Panc1 (cell line): ENCODE data around the gene FCN3. TPM values are rescaled to one million over a fixed set of nuclear protein-coding genes. Genes with fewer than 3 reads are reported as not detected.

Source experiments
- ATAC-seq: fragments of 200-7000 bp; cut with Tn5 transposase; 2 replicates; pipeline ENCODE4 v1.9.1; 2020; ENCODE audit warnings: mild to moderate bottlenecking, moderate library complexity
- BruUV-seq: library from RNA; stranded (reverse); fragments of 400-500 nt; replicated peaks from 2 replicates; lab custom pipeline; 2021; lab: Mats Ljungman, UMichigan
- CTCF ChIA-PET: fragments of 300-600 bp; sonication (Branson Sonifier 250); formaldehyde crosslinking; loops from one replicate; lab custom pipeline; 2022; ENCODE audit warnings: antibody characterized with exemption; lab: Charles Lee
- POLR2A ChIA-PET: fragments of 300-600 bp; sonication (Branson Sonifier 250); formaldehyde crosslinking; loops from one replicate; lab custom pipeline; 2022; ENCODE audit warnings: antibody characterized with exemption; lab: Charles Lee
- DNase-seq: peaks from one replicate; pipeline ENCODE4 v3.0.0-alpha.2; 2010; ENCODE audit warnings: low read depth, low spot score
- H3K27ac ChIP-seq: 2 replicates; pipeline ENCODE4 v1.5.1; 2011; ENCODE audit warnings: mild to moderate bottlenecking, low read length, inconsistent platforms
- H3K27me3 ChIP-seq: fragments of 200-500 bp; sonication (Bioruptor generic); 2 replicates; pipeline ENCODE4 v1.6.0; 2014; ENCODE audit warnings: low read length, inconsistent platforms; ENCODE audit not compliant: control insufficient read depth, insufficient read depth
- H3K36me3 ChIP-seq: fragments of 200-500 bp; sonication (Bioruptor generic); 2 replicates; pipeline ENCODE4 v1.5.1; 2014; ENCODE audit warnings: inconsistent platforms, mild to moderate bottlenecking, low read length, moderate library complexity; ENCODE audit not compliant: control insufficient read depth, insufficient read depth
- H3K4me1 ChIP-seq: 2 replicates; pipeline ENCODE4 v1.5.1; 2011; ENCODE audit warnings: inconsistent platforms, mild to moderate bottlenecking, low read length, moderate library complexity; ENCODE audit not compliant: control insufficient read depth, insufficient read depth
- H3K4me3 ChIP-seq, 2 experiments: 2 replicates each; pipeline ENCODE4 v1.5.1; 2011 to 2012; ENCODE audit warnings: low read depth in 2 of 2, low read length in 2 of 2, mild to moderate bottlenecking in 2 of 2, inconsistent platforms in 1 of 2, moderate library complexity in 1 of 2
- H3K9me3 ChIP-seq: fragments of 200-500 bp; sonication (Bioruptor generic); 2 replicates; pipeline ENCODE4 v1.5.1; 2014; ENCODE audit warnings: low read depth, mild to moderate bottlenecking, inconsistent platforms, low read length, moderate library complexity; ENCODE audit not compliant: control insufficient read depth, insufficient read depth
- POLR2AphosphoS5 ChIP-seq: IDR thresholded peaks from 2 replicates; pipeline ENCODE4 v1.6.1; 2012; ENCODE audit warnings: mild to moderate bottlenecking, low read depth, low read length, moderate library complexity
- SIN3A ChIP-seq: IDR thresholded peaks from 2 replicates; pipeline ENCODE4 v1.6.1; 2012; ENCODE audit warnings: low read depth, mild to moderate bottlenecking, low read length, moderate library complexity, borderline replicate concordance; ENCODE audit not compliant: insufficient read depth
- TCF7L2 ChIP-seq: IDR thresholded peaks from 2 replicates; pipeline ENCODE4 v1.6.1; 2011; ENCODE audit warnings: mild to moderate bottlenecking, low read depth, low read length, inconsistent platforms
- in situ Hi-C: cut with HindIII; loops from 2 replicates; pipeline ENCODE4 v1.10.0; 2016; ENCODE audit warnings: low sequenced_read_pairs, low pct_unique_long_range_greater_than_20kb
- intact Hi-C: fragments of 100-400 bp; cut with micrococcal nuclease; formaldehyde crosslinking; loops from one replicate; pipeline ENCODE4 v1.10.0; 2022; ENCODE audit not compliant: unreplicated experiment
- total RNA-seq: library from RNA; stranded (reverse); gene quantifications from one replicate; pipeline ENCODE4 v1.2.1, GENCODE V29; 2021; ENCODE audit not compliant: unreplicated experiment
- TF ChIP-seq, protein P1 (sequence below), 2 experiments: IDR thresholded peaks; 2 replicates each; pipeline ENCODE4 v1.6.1; 2011 to 2012; ENCODE audit warnings: low read depth in 2 of 2, control low read depth in 1 of 2, low read length in 1 of 2, mild to moderate bottlenecking in 1 of 2, moderate library complexity in 1 of 2; ENCODE audit not compliant: insufficient read depth in 1 of 2
- TF ChIP-seq, protein P2 (sequence below): fragments of 450-650 bp; IDR thresholded peaks from 2 replicates; pipeline ENCODE4 v1.5.1; 2017; ENCODE audit warnings: mild to moderate bottlenecking

FCN3 gene
- total RNA-seq, 1 experiment from 2014 or later: not detected

DNA sequence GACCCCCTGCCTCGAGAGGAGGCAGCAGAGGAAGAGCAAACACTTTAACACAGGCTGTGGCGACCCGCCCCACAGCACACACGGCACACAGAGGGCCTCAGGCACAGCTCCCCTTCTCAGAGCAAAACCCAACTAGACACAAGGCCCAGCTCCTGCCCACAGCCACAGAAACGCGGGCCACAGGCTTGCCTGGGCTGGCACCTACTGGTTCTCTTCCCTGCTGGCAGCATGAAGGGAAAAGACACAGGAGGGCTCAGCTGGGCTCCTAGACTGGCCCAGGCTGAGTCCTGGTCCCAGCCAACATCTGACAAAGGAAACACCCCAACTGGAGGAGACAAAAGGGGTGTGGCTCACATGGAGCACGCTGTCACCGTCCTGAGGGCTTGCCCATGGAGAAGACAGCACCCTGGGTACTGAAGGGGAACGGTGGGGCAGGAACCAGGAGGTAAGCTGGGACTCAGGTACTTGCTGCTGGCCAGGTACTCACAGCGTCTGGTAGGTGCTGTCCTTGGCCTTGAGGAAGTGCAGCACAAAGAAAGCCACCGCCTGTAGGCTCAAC lies 5.0 kb upstream of the FCN3 start:
- POLR2A ChIA-PET: no interaction called here
- intact Hi-C loops: no loop called here

DNA sequence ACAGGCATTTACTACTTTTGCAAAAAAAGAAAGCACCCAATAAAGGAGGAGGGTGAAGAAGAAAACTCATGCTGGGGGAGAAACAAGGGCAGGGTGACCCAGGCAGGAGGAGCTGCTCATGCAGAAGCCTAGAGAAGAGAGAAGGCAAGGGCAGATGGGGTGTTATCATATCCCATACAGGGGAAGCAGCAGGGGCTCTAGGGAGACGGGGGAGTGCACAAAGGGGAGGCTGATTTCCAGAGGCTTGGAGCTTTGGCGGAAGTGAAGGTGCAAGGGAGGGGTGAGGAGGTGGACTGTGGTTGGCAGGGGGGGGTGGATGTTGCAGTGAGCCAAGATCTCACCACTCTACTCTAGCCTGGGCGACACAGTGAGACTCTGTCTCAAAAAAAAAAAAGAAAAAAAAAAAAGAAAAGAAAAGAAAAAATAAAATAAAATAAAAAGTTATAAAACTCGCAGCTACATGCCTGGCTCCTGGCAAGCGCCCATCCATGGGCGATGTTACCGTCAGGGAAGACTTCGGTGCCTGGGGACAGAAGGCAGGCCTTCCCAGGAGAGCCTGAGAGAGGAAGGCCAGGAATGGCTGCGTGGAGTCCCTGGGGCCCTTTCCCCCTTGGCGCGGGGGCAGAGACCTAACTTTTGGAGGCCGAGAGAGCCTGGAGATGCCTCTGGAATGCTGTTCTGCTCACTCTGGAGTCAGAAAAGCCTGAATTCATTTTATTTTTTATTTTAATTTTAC lies 3.3 kb upstream of the FCN3 start:
- in situ Hi-C loops: no loop called here

More for the DNA sequence above, 5.0 kb upstream of the FCN3 start:
- no peak for DNase-seq
- Histone ChIP-seq H3K27ac (no peak overlapping the region), H3K36me3 (no peaks in the 10 kb centered on the region), H3K27me3 (no peaks in the 10 kb centered on the region), H3K9me3 (no peaks in the 10 kb centered on the region), H3K4me1 (no peaks in the 10 kb centered on the region), H3K4me3 (no peak overlapping the region)
- CTCF ChIA-PET: no interaction called here
- TF ChIP-seq POLR2AphosphoS5 (no peak), TCF7L2 (no peak), SIN3A (no peak)
- TF ChIP-seq, protein P1, sequence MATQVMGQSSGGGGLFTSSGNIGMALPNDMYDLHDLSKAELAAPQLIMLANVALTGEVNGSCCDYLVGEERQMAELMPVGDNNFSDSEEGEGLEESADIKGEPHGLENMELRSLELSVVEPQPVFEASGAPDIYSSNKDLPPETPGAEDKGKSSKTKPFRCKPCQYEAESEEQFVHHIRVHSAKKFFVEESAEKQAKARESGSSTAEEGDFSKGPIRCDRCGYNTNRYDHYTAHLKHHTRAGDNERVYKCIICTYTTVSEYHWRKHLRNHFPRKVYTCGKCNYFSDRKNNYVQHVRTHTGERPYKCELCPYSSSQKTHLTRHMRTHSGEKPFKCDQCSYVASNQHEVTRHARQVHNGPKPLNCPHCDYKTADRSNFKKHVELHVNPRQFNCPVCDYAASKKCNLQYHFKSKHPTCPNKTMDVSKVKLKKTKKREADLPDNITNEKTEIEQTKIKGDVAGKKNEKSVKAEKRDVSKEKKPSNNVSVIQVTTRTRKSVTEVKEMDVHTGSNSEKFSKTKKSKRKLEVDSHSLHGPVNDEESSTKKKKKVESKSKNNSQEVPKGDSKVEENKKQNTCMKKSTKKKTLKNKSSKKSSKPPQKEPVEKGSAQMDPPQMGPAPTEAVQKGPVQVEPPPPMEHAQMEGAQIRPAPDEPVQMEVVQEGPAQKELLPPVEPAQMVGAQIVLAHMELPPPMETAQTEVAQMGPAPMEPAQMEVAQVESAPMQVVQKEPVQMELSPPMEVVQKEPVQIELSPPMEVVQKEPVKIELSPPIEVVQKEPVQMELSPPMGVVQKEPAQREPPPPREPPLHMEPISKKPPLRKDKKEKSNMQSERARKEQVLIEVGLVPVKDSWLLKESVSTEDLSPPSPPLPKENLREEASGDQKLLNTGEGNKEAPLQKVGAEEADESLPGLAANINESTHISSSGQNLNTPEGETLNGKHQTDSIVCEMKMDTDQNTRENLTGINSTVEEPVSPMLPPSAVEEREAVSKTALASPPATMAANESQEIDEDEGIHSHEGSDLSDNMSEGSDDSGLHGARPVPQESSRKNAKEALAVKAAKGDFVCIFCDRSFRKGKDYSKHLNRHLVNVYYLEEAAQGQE (IDR thresholded peaks at IDR 0.05; ENCODE audit: insufficient read depth in 1 of 2, low read depth in 2 of 2, low read length in 1 of 2): no peak
- TF ChIP-seq, protein P2, sequence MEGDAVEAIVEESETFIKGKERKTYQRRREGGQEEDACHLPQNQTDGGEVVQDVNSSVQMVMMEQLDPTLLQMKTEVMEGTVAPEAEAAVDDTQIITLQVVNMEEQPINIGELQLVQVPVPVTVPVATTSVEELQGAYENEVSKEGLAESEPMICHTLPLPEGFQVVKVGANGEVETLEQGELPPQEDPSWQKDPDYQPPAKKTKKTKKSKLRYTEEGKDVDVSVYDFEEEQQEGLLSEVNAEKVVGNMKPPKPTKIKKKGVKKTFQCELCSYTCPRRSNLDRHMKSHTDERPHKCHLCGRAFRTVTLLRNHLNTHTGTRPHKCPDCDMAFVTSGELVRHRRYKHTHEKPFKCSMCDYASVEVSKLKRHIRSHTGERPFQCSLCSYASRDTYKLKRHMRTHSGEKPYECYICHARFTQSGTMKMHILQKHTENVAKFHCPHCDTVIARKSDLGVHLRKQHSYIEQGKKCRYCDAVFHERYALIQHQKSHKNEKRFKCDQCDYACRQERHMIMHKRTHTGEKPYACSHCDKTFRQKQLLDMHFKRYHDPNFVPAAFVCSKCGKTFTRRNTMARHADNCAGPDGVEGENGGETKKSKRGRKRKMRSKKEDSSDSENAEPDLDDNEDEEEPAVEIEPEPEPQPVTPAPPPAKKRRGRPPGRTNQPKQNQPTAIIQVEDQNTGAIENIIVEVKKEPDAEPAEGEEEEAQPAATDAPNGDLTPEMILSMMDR: no peak
- BruUV-seq: no TSS peak
- in situ Hi-C loops: no loop called here
- no peak for ATAC-seq

More for the DNA sequence above, 3.3 kb upstream of the FCN3 start:
- no peaks in the 10 kb centered on the region for H3K9me3 ChIP-seq
- no TSS peak for BruUV-seq
- H3K27me3 ChIP-seq: no peaks in the 10 kb centered on the region
- no peak for ATAC-seq
- DNase-seq: no peak
- H3K4me1 ChIP-seq: no peaks in the 10 kb centered on the region
- H3K4me3 ChIP-seq: no peak overlapping the region
- CTCF ChIA-PET: interaction anchor here (0.6 kb wide), 1 partner anchor 11 kb away, joined by 3 read pairs; no protein-coding TSS in a partner anchor
- TF ChIP-seq TCF7L2 (no peak), SIN3A (no peak), POLR2AphosphoS5 (no peak)
- TF ChIP-seq, protein P2: no peak
- TF ChIP-seq, protein P1 (IDR thresholded peaks at IDR 0.05; ENCODE audit: insufficient read depth in 1 of 2, low read depth in 2 of 2, low read length in 1 of 2): no peak
- POLR2A ChIA-PET: interaction anchor here (0.6 kb wide), 1 partner anchor 34 kb away, joined by 4 read pairs; no protein-coding TSS in a partner anchor
- intact Hi-C loops: no loop called here
- H3K36me3 ChIP-seq: no peaks in the 10 kb centered on the region
- no peak overlapping the region for H3K27ac ChIP-seq
